ENCODE measurements around the gene HDAC7. TPM values are rescaled to one million over a fixed set of nuclear protein-coding genes. Genes with fewer than 3 reads are reported as not detected.

HDAC7 gene
- total RNA-seq, 1 donor from 2014 or later: 120 TPM

- no peak for DNase-seq (ENCODE audit: low spot score)
Measured at GRCh38 chr12:47779943-47780504, 39.7 kb downstream of the HDAC7 start.

GRCh38 chr12:47779301-47779942 is 40.3 kb downstream of the HDAC7 start:
- peak; percentile 91 for DNase-seq (ENCODE audit: low spot score)

- DNase-seq (ENCODE audit: low spot score): no peak
Measured at GRCh38 chr12:47778881-47779280, 40.8 kb downstream of the HDAC7 start.

- DNase-seq (ENCODE audit: low spot score): peak; percentile 78
Measured at GRCh38 chr12:47777741-47778558, 41.8 kb downstream of the HDAC7 start.

GRCh38 chr12:47777151-47777550 is 42.6 kb downstream of the HDAC7 start:
- no peak for DNase-seq (ENCODE audit: low spot score)

GRCh38 chr12:47776471-47777143 is 43.1 kb downstream of the HDAC7 start:
- no peak for DNase-seq (ENCODE audit: low spot score)

GRCh38 chr12:47775100-47775911 is 44.4 kb downstream of the HDAC7 start:
- DNase-seq (ENCODE audit: low spot score): no peak

GRCh38 chr12:47774663-47775062 is 45.0 kb downstream of the HDAC7 start:
- no peak for DNase-seq (ENCODE audit: low spot score)

- DNase-seq (ENCODE audit: low spot score): no peak
Measured at GRCh38 chr12:47773858-47774580, 45.7 kb downstream of the HDAC7 start.

GRCh38 chr12:47773062-47773857 is 46.4 kb downstream of the HDAC7 start, which contains the start of gene SLC48A1:
SLC48A1 (plus strand) TSS chr12:47773238; CDS start chr12:47773305, 67 bp downstream.
- DNase-seq (ENCODE audit: low spot score): peak; percentile 57

- no peak for DNase-seq (ENCODE audit: low spot score)
Measured at GRCh38 chr12:47772738-47773061, 47.0 kb downstream of the HDAC7 start.

GRCh38 chr12:47772094-47772660 is 47.5 kb downstream of the HDAC7 start:
- DNase-seq (ENCODE audit: low spot score): no peak

GRCh38 chr12:47771304-47771703 is 48.4 kb downstream of the HDAC7 start:
- no peak for DNase-seq (ENCODE audit: low spot score)

- no peak for DNase-seq (ENCODE audit: low spot score)
Measured at GRCh38 chr12:47770086-47770726, 49.5 kb downstream of the HDAC7 start.

GRCh38 chr12:47769234-47770085 is 50.2 kb downstream of the HDAC7 start:
- no peak for DNase-seq (ENCODE audit: low spot score)

GRCh38 chr12:47768323-47768811 is 51.3 kb downstream of the HDAC7 start:
- DNase-seq (ENCODE audit: low spot score): no peak

GRCh38 chr12:47767216-47767724 is 52.4 kb downstream of the HDAC7 start:
- peak; percentile 59 for DNase-seq (ENCODE audit: low spot score)
